ENCODE data around the gene KCNN3. TPM values are rescaled to one million over a fixed set of nuclear protein-coding genes. Genes with fewer than 3 reads are reported as not detected.

Gene KCNN3
- total RNA-seq, 1 donor from 2014 or later: 0.84 TPM

GRCh38 chr1:154652893-154653292, 217.2 kb downstream of the KCNN3 start:
- H3K9me3 Mint-ChIP-seq: peaks cover 2% of the 10 kb centered on the region
- H3K27ac Mint-ChIP-seq (ENCODE audit: unreplicated experiment): no peak overlapping the region
- H3K36me3 Mint-ChIP-seq (ENCODE audit: low read depth): no peaks in the 10 kb centered on the region
- TF ChIP-seq CTCF (conservative IDR thresholded peaks at IDR 0.05): no peak
- no peak overlapping the region for H3K4me3 Mint-ChIP-seq
- no peak for DNase-seq (ENCODE audit: low read depth, low spot score)
- peaks cover 38% of the 10 kb centered on the region for H3K27me3 Mint-ChIP-seq (ENCODE audit: low read depth)
- no peaks in the 10 kb centered on the region for H3K4me1 Mint-ChIP-seq

Other genes starting within 250 kb of the KCNN3 start
- 33.8 and 37.0 TPM in 2 replicates for gene PMVK, start 66.4 kb upstream of the KCNN3 start, total RNA-seq
- gene PBXIP1, start 85.8 kb upstream of the KCNN3 start, total RNA-seq: 17.1 and 18.5 TPM in 2 replicates
- gene PYGO2, start 91.5 kb upstream of the KCNN3 start, total RNA-seq: 63.3 and 65.1 TPM in 2 replicates
- 90.3 and 92.9 TPM in 2 replicates for gene SHC1, start 100.5 kb upstream of the KCNN3 start, total RNA-seq
- gene CKS1B, start 104.4 kb upstream of the KCNN3 start, total RNA-seq: 211 and 217 TPM in 2 replicates
- 76.3 and 81.9 TPM in 2 replicates for gene FLAD1, start 113.1 kb upstream of the KCNN3 start, total RNA-seq
- 1.9 and 2.5 TPM in 2 replicates for gene LENEP, start 123.3 kb upstream of the KCNN3 start, total RNA-seq
- 5.9 and 6.9 TPM in 2 replicates for gene ZBTB7B, start 132.5 kb upstream of the KCNN3 start, total RNA-seq
- 1.3 and 3.4 TPM in 2 replicates for gene DCST2, start 163.5 kb upstream of the KCNN3 start, total RNA-seq
- not detected in 2 replicates for gene DCST1, start 163.5 kb upstream of the KCNN3 start, total RNA-seq
- 82.2 and 85.1 TPM in 2 replicates for gene ADAM15, start 181.0 kb upstream of the KCNN3 start, total RNA-seq
- 26.4 and 28.5 TPM in 2 replicates for gene EFNA4, start 193.5 kb upstream of the KCNN3 start, total RNA-seq
- 5.6 and 6.6 TPM in 2 replicates for gene EFNA3, start 208.6 kb upstream of the KCNN3 start, total RNA-seq

Data from neural crest cell (in vitro differentiated cells).